CD14-positive monocyte (primary cell): ENCODE measurements around the gene THAP7. TPM values are rescaled to one million over a fixed set of nuclear protein-coding genes. Genes with fewer than 3 reads are reported as not detected.
"Not testable (repeated sequence)": the region's sequence is repeated elsewhere in the genome, so short reads cannot be mapped to it uniquely, and the experiment has no call there.

Source experiments
- DNase-seq, 3 donors: peaks; one replicate each; pipeline ENCODE4 v3.0.0-alpha.2; 2011 to 2022
- H2AFZ ChIP-seq: 2 replicates; pipeline ENCODE4 v1.6.0; 2012; ENCODE audit warnings: mild to moderate bottlenecking, low read depth, low read length, inconsistent platforms; ENCODE audit not compliant: insufficient read depth, poor library complexity, severe bottlenecking
- H3K27ac ChIP-seq, 2 donors: 1 replicate in 1 of 2; 2 replicates in 1 of 2; pipeline ENCODE4 v1.5.1; 2012 to 2013; ENCODE audit warnings: low read length in 2 of 2, control low read depth in 1 of 2, inconsistent platforms in 1 of 2, low read depth in 1 of 2, mild to moderate bottlenecking in 1 of 2
- H3K27me3 ChIP-seq, 2 donors: one replicate each; pipeline versions ENCODE4 v1.6.0 to v1.6.1; 2011 to 2013; ENCODE audit warnings: low read length in 2 of 2; ENCODE audit not compliant: control insufficient read depth in 2 of 2, insufficient read depth in 2 of 2
- H3K36me3 ChIP-seq, 2 donors: replicated peaks in 1 of 2; 1 replicate in 1 of 2; 2 replicates in 1 of 2; pipeline versions ENCODE4 v1.5.1 to v1.6.1; 2012 to 2013; ENCODE audit warnings: low read length in 2 of 2, control low read depth in 1 of 2, inconsistent platforms in 1 of 2, mild to moderate bottlenecking in 1 of 2; ENCODE audit not compliant: insufficient read depth in 2 of 2, control insufficient read depth in 1 of 2
- H3K4me1 ChIP-seq, 2 donors: 1 replicate in 1 of 2; 2 replicates in 1 of 2; pipeline versions ENCODE4 v1.5.1 to v1.6.1; 2012 to 2013; ENCODE audit warnings: low read length in 2 of 2, control low read depth in 1 of 2, inconsistent platforms in 1 of 2, mild to moderate bottlenecking in 1 of 2, moderate library complexity in 1 of 2; ENCODE audit not compliant: insufficient read depth in 2 of 2, control insufficient read depth in 1 of 2
- H3K4me2 ChIP-seq: replicated peaks from 2 replicates; pipeline ENCODE3; 2012; ENCODE audit warnings: low read length, moderate library complexity, mild to moderate bottlenecking; ENCODE audit not compliant: poor library complexity, severe bottlenecking; ENCODE audit errors: extremely low read depth
- H3K4me3 ChIP-seq, 3 experiments: fragments of 200-600 bp in 1 of 3; sonication (generic) in 1 of 3; replicated peaks in 1 of 3; 1 replicate in 2 of 3; 2 replicates in 1 of 3; pipeline ENCODE4 v1.5.1; 2011 to 2013; ENCODE audit warnings: low read length in 3 of 3, mild to moderate bottlenecking in 3 of 3, control low read depth in 2 of 3, low read depth in 2 of 3, inconsistent platforms in 1 of 3, moderate library complexity in 1 of 3
- H3K79me2 ChIP-seq: 2 replicates; pipeline ENCODE4 v1.6.0; 2012; ENCODE audit warnings: mild to moderate bottlenecking, control low read depth, inconsistent platforms, low read length, moderate library complexity; ENCODE audit not compliant: insufficient read depth
- H3K9ac ChIP-seq: 2 replicates; pipeline ENCODE4 v1.6.0; 2017; ENCODE audit warnings: low read length, mild to moderate bottlenecking; ENCODE audit not compliant: insufficient read depth, poor library complexity, severe bottlenecking
- H3K9me3 ChIP-seq, 2 donors: replicated peaks in 1 of 2; 1 replicate in 1 of 2; 2 replicates in 1 of 2; pipeline versions ENCODE4 v1.5.1 to v1.6.1; 2012 to 2013; ENCODE audit warnings: low read length in 2 of 2, control low read depth in 1 of 2; ENCODE audit not compliant: control insufficient read depth in 1 of 2, insufficient read depth in 1 of 2
- H4K20me1 ChIP-seq: 2 replicates; pipeline ENCODE4 v1.6.0; 2012; ENCODE audit warnings: mild to moderate bottlenecking, low read length, control low read depth, moderate library complexity; ENCODE audit not compliant: insufficient read depth
- H3K27ac Mint-ChIP-seq, 7 donors: one replicate each; pipeline ENCODE4 v1.8.0; 2020; ENCODE audit warnings: mild to moderate bottlenecking in 7 of 7, mixed read lengths in 7 of 7, moderate library complexity in 6 of 7, inconsistent platforms in 2 of 7
- H3K27me3 Mint-ChIP-seq, 3 donors: one replicate each; pipeline ENCODE4 v1.8.0; 2021 to 2022; ENCODE audit warnings: low read depth in 3 of 3, mild to moderate bottlenecking in 3 of 3, mixed read lengths in 3 of 3, moderate library complexity in 3 of 3, inconsistent platforms in 1 of 3
- H3K36me3 Mint-ChIP-seq, 2 donors: one replicate each; pipeline ENCODE4 v1.8.0; 2020; ENCODE audit warnings: mixed read lengths in 2 of 2, inconsistent platforms in 1 of 2, mild to moderate bottlenecking in 1 of 2
- H3K4me1 Mint-ChIP-seq: one replicate; pipeline ENCODE4 v1.8.0; 2020; ENCODE audit warnings: mild to moderate bottlenecking, mixed read lengths
- H3K4me3 Mint-ChIP-seq, 2 donors: one replicate each; pipeline ENCODE4 v1.8.0; 2020; ENCODE audit warnings: mild to moderate bottlenecking in 2 of 2, mixed read lengths in 2 of 2, moderate library complexity in 1 of 2
- H3K9me3 Mint-ChIP-seq, 7 donors: one replicate each; pipeline ENCODE4 v1.8.0; 2020 to 2022; ENCODE audit warnings: mixed read lengths in 7 of 7, mild to moderate bottlenecking in 6 of 7, moderate library complexity in 6 of 7, inconsistent platforms in 2 of 7
- CTCF ChIP-seq: fragments of 200-600 bp; IDR thresholded peaks from one replicate; pipeline ENCODE4 v1.8.0; 2022; ENCODE audit warnings: antibody characterized with exemption, mild to moderate bottlenecking
- WGBS: methylation state at CpG from one replicate; pipeline ENCODE4 v1.1.5; 2013; ENCODE audit warnings: missing lambda C conversion rate; ENCODE audit not compliant: insufficient coverage; 5-methylcytosine and 5-hydroxymethylcytosine counted together
- intact Hi-C, 2 donors: fragments of 100-400 bp; cut with micrococcal nuclease; formaldehyde crosslinking; loops; one replicate each; pipeline versions ENCODE4 v1.15.0 to v1.15.1; 2023
- polyA plus RNA-seq, 3 donors: library from polyadenylated mRNA; depleted of rRNA in 1 of 3; unstranded in 2 of 3; stranded (reverse) in 1 of 3; fragments of 300-500 nt in 2 of 3; fragments of >200 nt in 1 of 3; fragmentation: Illumina TruSeq in 2 of 3; gene quantifications; 1 replicate in 2 of 3; 2 replicates in 1 of 3; pipeline ENCODE4 v1.2.3, GENCODE V29; 2012 to 2021

THAP7 gene
- polyA plus RNA-seq, 3 donors, result 18.4 to 22.9 (median 19.8) TPM

- not testable (repeated sequence) for DNase-seq, H2AFZ ChIP-seq, H3K9me3 Mint-ChIP-seq, H3K9me3 ChIP-seq, H3K36me3 ChIP-seq, H3K27ac ChIP-seq, H3K4me3 Mint-ChIP-seq, H3K36me3 Mint-ChIP-seq, H4K20me1 ChIP-seq, H3K27ac Mint-ChIP-seq, H3K27me3 ChIP-seq, H3K79me2 ChIP-seq, H3K4me3 ChIP-seq, H3K9ac ChIP-seq, H3K4me2 ChIP-seq
- H3K4me1 ChIP-seq, result peaks cover 14 to 21% of the 10 kb centered on the region in 2 donors
- H3K4me1 Mint-ChIP-seq, result peaks cover 21% of the 10 kb centered on the region
- intact Hi-C loops, result loop anchor here in 1 of 2 donors (10.0 kb wide), 1 partner anchor 64 kb away; the partner anchor contains the start of gene LZTR1
- H3K27me3 Mint-ChIP-seq, result peaks cover 17 to 20% (median 17%) of the 10 kb centered on the region in 3 donors
- WGBS, result 100% methylated on average over 1 of the region's 5 CpGs
These were observed 46.5 kb upstream of the THAP7 start for GRCh38 chr22:21048448-21048847.

GRCh38 chr22:21047730-21048129 is 45.8 kb upstream of the THAP7 start:
- H3K27me3 ChIP-seq, result peaks cover 0 to 5% of the 10 kb centered on the region in 2 donors
- H3K4me1 Mint-ChIP-seq, result peaks cover 24% of the 10 kb centered on the region
- DNase-seq, result no peak
- H3K4me1 ChIP-seq, result peaks cover 14 to 21% of the 10 kb centered on the region in 2 donors
- no peaks in the 10 kb centered on the region for H3K36me3 ChIP-seq
- no peak overlapping the region for H3K27ac ChIP-seq
- peaks cover 17 to 21% (median 17%) of the 10 kb centered on the region in 3 donors for H3K27me3 Mint-ChIP-seq
- H3K27ac Mint-ChIP-seq, result no peak overlapping the region
- H3K9ac ChIP-seq, result no peak overlapping the region
- H3K9me3 ChIP-seq, result no peaks in the 10 kb centered on the region
- 94% methylated on average over 4 of the region's 7 CpGs for WGBS
- intact Hi-C loops, result loop anchor here in 1 of 2 donors (10.0 kb wide), 1 partner anchor 63 kb away; the partner anchor contains the start of gene LZTR1
- no peaks in the 10 kb centered on the region for H4K20me1 ChIP-seq
- H2AFZ ChIP-seq, result no peak overlapping the region
- no peak overlapping the region for H3K4me3 Mint-ChIP-seq
- TF ChIP-seq CTCF, result no peak
- H3K4me3 ChIP-seq, result no peak overlapping the region
- no peak overlapping the region for H3K4me2 ChIP-seq
- peaks cover 0 to 3% (median 0%) of the 10 kb centered on the region in 7 donors for H3K9me3 Mint-ChIP-seq
- H3K36me3 Mint-ChIP-seq, result no peaks in the 10 kb centered on the region
- H3K79me2 ChIP-seq, result no peaks in the 10 kb centered on the region
